IgD-negative memory B cell (primary cell): ENCODE measurements around the gene PARD3. TPM values are rescaled to one million over a fixed set of nuclear protein-coding genes. Genes with fewer than 3 reads are reported as not detected.

ENCODE experiments used
- H3K27ac Mint-ChIP-seq, 3 donors: one replicate each; pipeline ENCODE4 v1.8.0; 2020 to 2022; ENCODE audit warnings: mild to moderate bottlenecking in 3 of 3, mixed read lengths in 3 of 3, moderate library complexity in 1 of 3
- H3K27me3 Mint-ChIP-seq: one replicate; pipeline ENCODE4 v1.8.0; 2021; ENCODE audit warnings: mixed read lengths
- H3K36me3 Mint-ChIP-seq: one replicate; pipeline ENCODE4 v1.8.0; 2020; ENCODE audit warnings: mild to moderate bottlenecking, mixed read lengths
- H3K4me1 Mint-ChIP-seq, 3 donors: one replicate each; pipeline ENCODE4 v1.8.0; 2020 to 2022; ENCODE audit warnings: mixed read lengths in 3 of 3, mild to moderate bottlenecking in 1 of 3
- H3K4me3 Mint-ChIP-seq, 4 donors: one replicate each; pipeline ENCODE4 v1.8.0; 2020 to 2022; ENCODE audit warnings: mild to moderate bottlenecking in 4 of 4, mixed read lengths in 4 of 4, moderate library complexity in 3 of 4
- H3K9me3 Mint-ChIP-seq, 3 donors: one replicate each; pipeline ENCODE4 v1.8.0; 2020 to 2021; ENCODE audit warnings: mixed read lengths in 3 of 3, mild to moderate bottlenecking in 1 of 3
- polyA plus RNA-seq: library from polyadenylated mRNA; unstranded; fragments of 300-500 nt; fragmentation: Illumina TruSeq; gene quantifications from one replicate; pipeline ENCODE4 v1.2.3, GENCODE V29; 2021

PARD3 gene
- polyA plus RNA-seq, 1 donor from 2014 or later = not detected

GRCh38 chr10:34475786-34476185, 339.3 kb downstream of the PARD3 start:
- no peak overlapping the region for H3K4me3 Mint-ChIP-seq
- no peaks in the 10 kb centered on the region for H3K27me3 Mint-ChIP-seq
- no peaks in the 10 kb centered on the region for H3K4me1 Mint-ChIP-seq
- no peak overlapping the region for H3K27ac Mint-ChIP-seq
- no peaks in the 10 kb centered on the region for H3K9me3 Mint-ChIP-seq
- H3K36me3 Mint-ChIP-seq = no peaks in the 10 kb centered on the region

- Mint-ChIP-seq H3K4me1 (no peaks in the 10 kb centered on the region), H3K27ac (no peak overlapping the region), H3K9me3 (no peaks in the 10 kb centered on the region), H3K27me3 (no peaks in the 10 kb centered on the region), H3K4me3 (no peak overlapping the region), H3K36me3 (no peaks in the 10 kb centered on the region)
Observed at GRCh38 chr10:34475274-34475646, 339.8 kb downstream of the PARD3 start.

GRCh38 chr10:34474555-34475273, 340.4 kb downstream of the PARD3 start:
- Mint-ChIP-seq H3K36me3 (peaks cover 2% of the 10 kb centered on the region), H3K4me1 (no peaks in the 10 kb centered on the region), H3K27ac (no peak overlapping the region), H3K27me3 (no peaks in the 10 kb centered on the region), H3K4me3 (no peak overlapping the region), H3K9me3 (no peaks in the 10 kb centered on the region)

- no peaks in the 10 kb centered on the region for H3K4me1 Mint-ChIP-seq
- H3K27me3 Mint-ChIP-seq = no peaks in the 10 kb centered on the region
- no peaks in the 10 kb centered on the region for H3K9me3 Mint-ChIP-seq
- H3K36me3 Mint-ChIP-seq = peaks cover 2% of the 10 kb centered on the region
- no peak overlapping the region for H3K4me3 Mint-ChIP-seq
- H3K27ac Mint-ChIP-seq = no peak overlapping the region
Observed at GRCh38 chr10:34474009-34474376, 341.1 kb downstream of the PARD3 start.

GRCh38 chr10:34473174-34474008, 341.7 kb downstream of the PARD3 start:
- H3K27ac Mint-ChIP-seq = no peak overlapping the region
- no peak overlapping the region for H3K4me3 Mint-ChIP-seq
- no peaks in the 10 kb centered on the region for H3K9me3 Mint-ChIP-seq
- peaks cover 2% of the 10 kb centered on the region for H3K36me3 Mint-ChIP-seq
- no peaks in the 10 kb centered on the region for H3K27me3 Mint-ChIP-seq
- no peaks in the 10 kb centered on the region for H3K4me1 Mint-ChIP-seq

GRCh38 chr10:34470307-34470706, 344.8 kb downstream of the PARD3 start:
- peaks cover 2% of the 10 kb centered on the region for H3K36me3 Mint-ChIP-seq
- peak overlapping the region in 1 of 4 donors; percentile 27 for H3K4me3 Mint-ChIP-seq
- no peaks in the 10 kb centered on the region for H3K9me3 Mint-ChIP-seq
- H3K27me3 Mint-ChIP-seq = no peaks in the 10 kb centered on the region
- H3K27ac Mint-ChIP-seq = no peak overlapping the region
- H3K4me1 Mint-ChIP-seq = no peaks in the 10 kb centered on the region

GRCh38 chr10:34469446-34469845, 345.6 kb downstream of the PARD3 start:
- H3K4me1 Mint-ChIP-seq = no peaks in the 10 kb centered on the region
- peaks cover 2% of the 10 kb centered on the region for H3K36me3 Mint-ChIP-seq
- H3K27me3 Mint-ChIP-seq = no peaks in the 10 kb centered on the region
- H3K4me3 Mint-ChIP-seq = no peak overlapping the region
- no peak overlapping the region for H3K27ac Mint-ChIP-seq
- H3K9me3 Mint-ChIP-seq = peaks cover 0 to 3% (median 0%) of the 10 kb centered on the region in 3 donors

- no peak overlapping the region for H3K27ac Mint-ChIP-seq
- peaks cover 0 to 3% (median 0%) of the 10 kb centered on the region in 3 donors for H3K9me3 Mint-ChIP-seq
- H3K4me3 Mint-ChIP-seq = no peak overlapping the region
- H3K27me3 Mint-ChIP-seq = no peaks in the 10 kb centered on the region
- peaks cover 2% of the 10 kb centered on the region for H3K36me3 Mint-ChIP-seq
- no peaks in the 10 kb centered on the region for H3K4me1 Mint-ChIP-seq
Observed at GRCh38 chr10:34467902-34468301, 347.2 kb downstream of the PARD3 start.

GRCh38 chr10:34467364-34467763, 347.7 kb downstream of the PARD3 start:
- H3K27ac Mint-ChIP-seq = no peak overlapping the region
- H3K4me3 Mint-ChIP-seq = no peak overlapping the region
- H3K9me3 Mint-ChIP-seq = peaks cover 0 to 3% (median 0%) of the 10 kb centered on the region in 3 donors
- H3K4me1 Mint-ChIP-seq = no peaks in the 10 kb centered on the region
- H3K36me3 Mint-ChIP-seq = peaks cover 2% of the 10 kb centered on the region
- no peaks in the 10 kb centered on the region for H3K27me3 Mint-ChIP-seq

- peak overlapping the region in 1 of 3 donors; percentile 63 for H3K27ac Mint-ChIP-seq
Observed at GRCh38 chr10:34465678-34466077, 349.4 kb downstream of the PARD3 start.

GRCh38 chr10:34464591-34464990, 350.5 kb downstream of the PARD3 start:
- H3K9me3 Mint-ChIP-seq = peaks cover 0 to 3% (median 0%) of the 10 kb centered on the region in 3 donors
- no peaks in the 10 kb centered on the region for H3K27me3 Mint-ChIP-seq
- no peaks in the 10 kb centered on the region for H3K36me3 Mint-ChIP-seq
- H3K4me1 Mint-ChIP-seq = no peaks in the 10 kb centered on the region
- no peak overlapping the region for H3K27ac Mint-ChIP-seq
- H3K4me3 Mint-ChIP-seq = no peak overlapping the region

More at GRCh38 chr10:34465678-34466077, 349.4 kb downstream of the PARD3 start:
- Mint-ChIP-seq H3K4me3 (no peak overlapping the region), H3K4me1 (no peaks in the 10 kb centered on the region), H3K36me3 (peaks cover 2% of the 10 kb centered on the region), H3K9me3 (peaks cover 0 to 3% (median 0%) of the 10 kb centered on the region in 3 donors), H3K27me3 (no peaks in the 10 kb centered on the region)

GRCh38 chr10:34464000-34464399, 351.1 kb downstream of the PARD3 start:
- Mint-ChIP-seq H3K4me1 (no peaks in the 10 kb centered on the region), H3K9me3 (peaks cover 0 to 3% (median 0%) of the 10 kb centered on the region in 3 donors), H3K27me3 (no peaks in the 10 kb centered on the region), H3K4me3 (no peak overlapping the region), H3K27ac (no peak overlapping the region), H3K36me3 (no peaks in the 10 kb centered on the region)

GRCh38 chr10:34462993-34463392, 352.1 kb downstream of the PARD3 start:
- Mint-ChIP-seq H3K36me3 (no peaks in the 10 kb centered on the region), H3K4me1 (no peaks in the 10 kb centered on the region), H3K27ac (no peak overlapping the region), H3K4me3 (no peak overlapping the region), H3K27me3 (no peaks in the 10 kb centered on the region), H3K9me3 (peaks cover 0 to 3% (median 0%) of the 10 kb centered on the region in 3 donors)

GRCh38 chr10:34462056-34462455, 353.0 kb downstream of the PARD3 start:
- H3K27me3 Mint-ChIP-seq = no peaks in the 10 kb centered on the region
- no peaks in the 10 kb centered on the region for H3K4me1 Mint-ChIP-seq
- H3K9me3 Mint-ChIP-seq = peaks cover 0 to 3% (median 0%) of the 10 kb centered on the region in 3 donors
- H3K27ac Mint-ChIP-seq = no peak overlapping the region
- no peak overlapping the region for H3K4me3 Mint-ChIP-seq
- no peaks in the 10 kb centered on the region for H3K36me3 Mint-ChIP-seq

GRCh38 chr10:34454590-34455261, 360.4 kb downstream of the PARD3 start:
- no peaks in the 10 kb centered on the region for H3K36me3 Mint-ChIP-seq
- H3K27me3 Mint-ChIP-seq = no peaks in the 10 kb centered on the region
- H3K4me1 Mint-ChIP-seq = no peaks in the 10 kb centered on the region
- H3K27ac Mint-ChIP-seq = no peak overlapping the region
- peaks cover 2 to 10% (median 6%) of the 10 kb centered on the region in 3 donors for H3K9me3 Mint-ChIP-seq
- H3K4me3 Mint-ChIP-seq = no peak overlapping the region
